ENCODE data around the gene USP32. TPM values are rescaled to one million over a fixed set of nuclear protein-coding genes. Genes with fewer than 3 reads are reported as not detected.
"Not testable (repeated sequence)": the region's sequence is repeated elsewhere in the genome, so short reads cannot be mapped to it uniquely, and the experiment has no call there.

USP32 gene
- total RNA-seq, 2 experiments from 2014 or later: 35.8 to 40.1 TPM

DNA sequence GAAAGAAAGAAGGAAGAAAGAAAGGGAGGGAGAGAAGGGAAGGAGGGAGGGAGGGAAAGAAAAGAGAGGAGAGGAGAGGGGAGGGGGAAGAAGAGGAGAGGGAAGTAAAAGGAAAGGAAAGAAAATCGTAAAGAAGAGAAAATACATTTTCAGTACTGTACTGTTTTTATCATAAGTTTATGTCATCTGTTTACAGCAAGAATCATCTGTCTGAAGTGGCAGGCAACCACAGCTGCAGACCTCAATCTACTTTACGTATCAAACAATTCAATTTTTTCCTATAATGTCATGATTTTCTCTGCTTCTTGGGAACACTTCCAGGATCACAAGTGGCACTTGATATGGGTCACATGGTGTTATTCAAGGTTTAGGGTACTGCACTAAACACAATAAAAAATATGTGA, 58.3 kb downstream of the USP32 start:
- POLR2A ChIA-PET: no interaction called here
- CTCF ChIA-PET: no interaction called here
- Mint-ChIP-seq H3K4me1 (peaks cover 7% of the 10 kb centered on the region), H3K36me3 (ENCODE audit: low read depth) (peaks cover 14% of the 10 kb centered on the region), H3K9me3 (no peaks in the 10 kb centered on the region), H3K27ac (no peak overlapping the region), H3K27me3 (no peaks in the 10 kb centered on the region), H3K4me3 (no peak overlapping the region)
- no peak for DNase-seq

DNA sequence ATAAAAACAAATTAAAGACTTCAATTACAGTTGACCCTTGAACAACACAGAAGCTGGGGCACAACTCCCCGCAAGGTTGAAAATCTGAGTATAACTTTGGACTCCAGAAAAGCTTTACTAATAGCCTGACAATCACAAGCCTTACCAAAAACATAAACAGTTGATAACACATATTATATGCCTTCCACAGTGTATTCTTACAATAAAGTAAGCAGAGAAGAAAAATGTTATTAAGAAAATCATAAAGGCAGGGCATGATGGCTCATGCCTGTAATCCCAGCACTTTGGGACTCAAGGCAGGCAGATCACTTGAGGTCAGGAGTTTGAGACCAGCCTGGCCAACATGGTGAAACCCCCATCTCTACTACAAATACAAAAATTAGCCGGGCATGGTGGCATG, 58.9 kb downstream of the USP32 start:
- H3K9me3 Mint-ChIP-seq, H3K27ac Mint-ChIP-seq, DNase-seq, POLR2A ChIA-PET, H3K4me1 Mint-ChIP-seq, H3K4me3 Mint-ChIP-seq, CTCF ChIA-PET, H3K27me3 Mint-ChIP-seq: not testable (repeated sequence)
- peaks cover 12% of the 10 kb centered on the region for H3K36me3 Mint-ChIP-seq (ENCODE audit: low read depth)

DNA sequence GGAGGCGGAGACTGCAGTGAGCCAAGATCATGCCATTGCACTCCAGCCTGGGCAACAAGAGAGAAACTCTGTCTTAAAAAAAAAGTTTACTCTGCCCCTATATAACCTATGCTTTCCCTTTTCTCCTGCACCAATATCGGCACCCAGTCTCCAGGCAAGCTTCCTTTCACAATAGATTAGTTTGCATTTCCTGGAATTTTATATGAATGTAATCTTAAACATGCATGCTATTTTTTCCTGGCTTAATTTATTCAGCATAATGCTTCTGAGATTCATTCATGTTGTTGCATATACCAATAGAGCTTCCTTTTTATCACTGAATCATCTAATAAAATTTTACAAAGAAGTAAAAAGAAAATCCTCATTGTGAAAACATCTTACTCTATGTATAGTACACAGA, 59.4 kb downstream of the USP32 start:
- Mint-ChIP-seq H3K36me3 (ENCODE audit: low read depth) (peaks cover 13% of the 10 kb centered on the region), H3K27me3 (no peaks in the 10 kb centered on the region), H3K4me3 (no peak overlapping the region), H3K4me1 (peaks cover 7% of the 10 kb centered on the region), H3K9me3 (no peaks in the 10 kb centered on the region), H3K27ac (no peak overlapping the region)
- ChIA-PET CTCF (no interaction called here), POLR2A (no interaction called here)
- no peak for DNase-seq

DNA sequence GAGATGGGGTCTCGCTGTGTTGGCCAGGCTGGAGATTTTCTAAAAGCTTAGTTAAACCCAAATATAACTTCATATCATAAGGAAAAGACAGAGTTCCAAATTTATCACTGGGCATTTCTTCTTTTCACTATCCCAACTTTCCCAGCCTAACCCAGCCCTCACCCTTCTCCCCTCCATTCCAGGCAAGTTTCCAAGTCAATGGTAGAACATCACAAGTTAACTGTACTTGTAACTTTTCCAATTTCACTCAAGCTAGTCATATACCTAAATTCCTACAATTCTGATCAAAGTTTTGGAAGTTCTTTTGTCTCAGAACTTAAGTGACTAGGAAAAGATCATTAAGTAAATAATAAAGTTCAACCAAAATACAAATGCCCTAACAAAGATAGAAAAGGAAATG, 61.2 kb downstream of the USP32 start:
- H3K36me3 Mint-ChIP-seq (ENCODE audit: low read depth): peaks cover 17% of the 10 kb centered on the region
- ChIA-PET POLR2A (no interaction called here), CTCF (interaction anchor here (0.7 kb wide), 1 partner anchor 1736 kb away, joined by 5 read pairs; no protein-coding TSS in a partner anchor)
- DNase-seq: no peak
- no peaks in the 10 kb centered on the region for H3K27me3 Mint-ChIP-seq
- peaks cover 7% of the 10 kb centered on the region for H3K4me1 Mint-ChIP-seq
- H3K9me3 Mint-ChIP-seq: no peaks in the 10 kb centered on the region
- no peak overlapping the region for H3K27ac Mint-ChIP-seq
- H3K4me3 Mint-ChIP-seq: no peak overlapping the region

DNA sequence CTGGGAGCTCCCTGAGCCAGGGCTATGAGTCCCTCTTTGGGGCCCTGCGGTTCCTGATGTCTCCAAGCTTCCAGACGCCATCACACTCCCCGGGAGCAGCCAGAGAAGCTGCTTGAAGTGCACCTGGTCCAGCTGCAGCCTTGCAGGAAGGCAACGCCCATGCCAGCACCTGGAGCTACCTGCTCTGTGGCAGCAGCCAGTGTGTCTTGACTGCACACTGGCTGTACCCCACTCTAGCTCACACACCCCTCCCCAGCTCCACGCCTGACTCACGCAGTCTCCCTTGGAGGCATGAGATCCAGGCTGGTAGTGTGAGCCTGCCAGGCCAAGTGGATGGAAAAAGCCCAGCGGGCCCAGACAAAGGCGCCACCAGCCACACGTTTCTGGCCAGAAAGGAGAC, 63.3 kb downstream of the USP32 start:
- Mint-ChIP-seq H3K36me3 (ENCODE audit: low read depth) (peaks cover 17% of the 10 kb centered on the region), H3K27ac (no peak overlapping the region), H3K4me1 (peaks cover 2% of the 10 kb centered on the region), H3K4me3 (no peak overlapping the region), H3K9me3 (no peaks in the 10 kb centered on the region), H3K27me3 (no peaks in the 10 kb centered on the region)
- POLR2A ChIA-PET: no interaction called here
- DNase-seq: no peak
- CTCF ChIA-PET: no interaction called here

DNA sequence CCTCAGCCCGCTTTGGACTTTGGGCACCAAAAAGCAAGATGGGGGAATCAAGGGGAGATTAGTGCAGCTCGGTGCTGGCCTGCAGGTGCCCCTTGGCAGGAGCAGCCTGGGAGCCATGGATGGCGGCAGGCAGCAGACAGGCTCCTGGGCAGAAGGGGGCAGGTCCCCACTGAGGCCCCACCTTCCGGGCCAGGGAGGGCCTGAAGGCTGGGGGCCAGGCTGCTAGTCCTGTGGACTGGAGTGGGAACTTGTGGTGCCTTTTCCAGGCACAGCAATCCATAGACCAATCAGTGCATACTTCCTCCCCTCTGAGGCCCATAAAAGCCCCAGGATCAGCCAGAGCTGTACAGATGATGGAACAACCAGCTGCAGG, 64.0 kb downstream of the USP32 start:
- Mint-ChIP-seq H3K36me3 (ENCODE audit: low read depth) (peaks cover 17% of the 10 kb centered on the region), H3K9me3 (no peaks in the 10 kb centered on the region), H3K4me3 (no peak overlapping the region), H3K27ac (no peak overlapping the region), H3K4me1 (peaks cover 2% of the 10 kb centered on the region), H3K27me3 (no peaks in the 10 kb centered on the region)
- CTCF ChIA-PET: no interaction called here
- POLR2A ChIA-PET: no interaction called here
- DNase-seq: no peak

DNA sequence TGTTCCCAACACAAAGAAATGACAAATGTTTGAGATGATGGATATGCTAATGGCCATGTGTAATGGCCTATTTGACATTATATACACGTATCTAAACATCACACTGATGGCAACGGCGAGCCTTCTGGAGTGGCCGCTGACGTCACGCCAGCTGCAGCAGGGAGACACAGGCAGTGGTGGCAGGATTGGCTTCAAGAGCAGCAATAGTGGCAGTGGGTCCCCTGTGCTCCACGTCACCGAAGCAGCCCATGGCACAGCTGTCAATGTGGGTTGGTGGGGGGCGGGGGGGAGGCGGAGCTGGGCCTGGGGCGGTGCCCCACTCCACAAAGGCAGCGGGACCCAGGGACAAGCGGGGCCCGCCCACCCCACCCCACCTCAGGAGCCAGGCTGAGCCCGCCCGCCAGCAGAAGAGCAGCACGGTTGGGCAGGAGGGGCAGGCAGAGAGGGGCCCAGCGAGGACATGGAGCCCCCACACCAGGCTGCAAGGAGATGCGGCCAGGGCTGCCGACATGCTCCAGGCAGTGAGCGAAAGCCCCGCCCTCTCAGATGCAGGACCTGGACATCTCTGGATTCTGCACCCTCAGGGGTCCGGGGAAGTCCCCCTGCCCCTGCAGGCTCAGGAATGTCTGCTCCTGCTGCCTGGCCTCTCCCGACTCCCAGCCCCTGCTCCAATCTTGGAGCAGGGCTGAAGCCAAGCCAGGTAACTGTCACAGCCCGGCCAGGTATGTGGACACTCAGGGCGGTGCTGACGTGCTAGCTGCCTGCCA, 64.6 kb downstream of the USP32 start:
- no peak for DNase-seq
- Mint-ChIP-seq H3K9me3 (no peaks in the 10 kb centered on the region), H3K27me3 (no peaks in the 10 kb centered on the region), H3K36me3 (ENCODE audit: low read depth) (peaks cover 13% of the 10 kb centered on the region), H3K4me1 (no peaks in the 10 kb centered on the region), H3K27ac (no peak overlapping the region), H3K4me3 (no peak overlapping the region)
- ChIA-PET POLR2A (no interaction called here), CTCF (interaction anchor here (0.6 kb wide), 1 partner anchor 683 kb away, joined by 3 read pairs; no protein-coding TSS in a partner anchor)

DNA sequence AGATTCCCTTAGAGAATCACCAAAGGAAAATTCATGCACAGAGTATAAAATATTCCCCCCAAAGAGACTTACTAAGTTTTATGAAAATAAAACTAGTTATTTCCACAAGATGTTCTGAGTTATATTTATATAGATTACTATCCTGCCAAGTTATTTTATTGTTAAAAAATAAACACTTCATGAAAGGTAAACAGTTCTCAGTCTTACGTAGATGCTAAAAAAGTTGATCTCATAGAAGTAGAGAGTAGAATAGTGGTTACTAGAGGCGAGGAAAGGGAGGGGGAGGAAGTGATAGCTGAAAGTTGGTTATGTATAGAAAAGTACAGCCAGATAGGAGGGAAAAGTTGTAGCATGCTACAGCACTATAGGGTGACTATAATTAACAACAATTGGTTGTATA, 65.2 kb downstream of the USP32 start:
- Mint-ChIP-seq H3K27me3 (no peaks in the 10 kb centered on the region), H3K4me3 (no peak overlapping the region), H3K27ac (no peak overlapping the region), H3K36me3 (ENCODE audit: low read depth) (peaks cover 13% of the 10 kb centered on the region), H3K4me1 (no peaks in the 10 kb centered on the region), H3K9me3 (no peaks in the 10 kb centered on the region)
- ChIA-PET POLR2A (no interaction called here), CTCF (interaction anchor here (0.6 kb wide), 1 partner anchor 683 kb away, joined by 3 read pairs; no protein-coding TSS in a partner anchor)
- DNase-seq: no peak

DNA sequence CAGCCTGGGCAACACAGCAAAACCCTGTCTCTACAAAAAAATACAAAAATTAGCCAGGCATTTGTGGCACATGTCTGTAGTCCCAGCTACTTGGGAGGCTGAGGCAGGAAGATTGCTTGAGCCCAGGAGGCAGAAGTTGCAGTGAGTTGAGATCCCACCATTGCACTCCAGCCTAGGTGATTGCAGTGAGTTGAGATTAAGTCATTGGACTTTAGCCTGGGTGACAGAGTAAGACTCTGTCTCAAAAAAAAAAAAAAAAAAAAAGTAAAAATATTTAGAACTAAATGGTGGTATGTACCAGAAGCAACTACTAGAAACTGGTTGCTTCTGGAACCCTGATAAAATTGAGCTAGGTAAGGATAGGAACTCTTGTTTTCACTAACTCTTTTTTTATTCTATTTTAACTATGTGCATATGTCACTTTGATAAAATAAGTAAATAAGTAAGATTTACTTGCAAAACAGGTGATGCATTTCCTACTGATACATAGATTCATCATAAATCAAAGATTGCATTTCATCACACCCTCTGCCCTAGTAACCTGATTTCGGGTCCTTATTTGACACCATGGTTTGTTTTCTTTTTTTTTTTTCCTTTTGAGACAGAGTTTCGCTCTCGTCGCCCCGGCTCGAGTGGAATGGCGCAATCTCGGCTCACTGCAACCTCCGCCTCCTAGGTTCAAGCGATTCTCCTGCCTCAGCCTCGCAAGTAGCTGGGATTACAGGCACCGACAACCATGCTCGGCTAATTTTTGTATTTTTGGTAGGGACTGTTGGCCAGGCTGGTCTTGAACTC, 66.0 kb downstream of the USP32 start:
- H3K36me3 Mint-ChIP-seq (ENCODE audit: low read depth): peaks cover 13% of the 10 kb centered on the region
- POLR2A ChIA-PET: no interaction called here
- no peak overlapping the region for H3K4me3 Mint-ChIP-seq
- DNase-seq: no peak
- H3K27me3 Mint-ChIP-seq: no peaks in the 10 kb centered on the region
- H3K27ac Mint-ChIP-seq: no peak overlapping the region
- H3K9me3 Mint-ChIP-seq: no peaks in the 10 kb centered on the region
- CTCF ChIA-PET: interaction anchor here (0.7 kb wide), 1 partner anchor 95 kb away, joined by 3 read pairs; no protein-coding TSS in a partner anchor
- peaks cover 2% of the 10 kb centered on the region for H3K4me1 Mint-ChIP-seq

DNA sequence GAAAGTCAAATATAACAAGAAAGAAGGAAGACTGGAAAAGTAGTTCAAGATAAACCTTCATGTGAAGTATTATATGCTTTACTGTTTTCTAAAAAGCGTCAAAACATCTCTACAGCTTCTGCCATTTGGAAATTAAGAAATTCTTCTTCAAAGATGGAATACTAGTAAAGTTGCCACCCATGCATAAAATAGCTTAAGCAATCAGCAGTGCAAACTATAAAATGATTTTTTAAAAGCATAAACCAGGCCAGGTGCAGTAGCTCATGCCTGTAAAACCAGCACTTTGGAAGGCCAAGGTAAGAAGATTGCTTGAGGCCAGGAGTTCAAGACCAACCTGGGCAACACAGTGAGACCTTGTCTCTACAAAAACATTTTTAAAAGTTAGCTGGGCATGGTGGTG, 68.2 kb downstream of the USP32 start:
- peaks cover 2% of the 10 kb centered on the region for H3K4me1 Mint-ChIP-seq
- ChIA-PET CTCF (no interaction called here), POLR2A (no interaction called here)
- H3K9me3 Mint-ChIP-seq: no peaks in the 10 kb centered on the region
- no peak overlapping the region for H3K4me3 Mint-ChIP-seq
- no peak overlapping the region for H3K27ac Mint-ChIP-seq
- DNase-seq: no peak
- H3K27me3 Mint-ChIP-seq: no peaks in the 10 kb centered on the region
- peaks cover 8% of the 10 kb centered on the region for H3K36me3 Mint-ChIP-seq (ENCODE audit: low read depth)

DNA sequence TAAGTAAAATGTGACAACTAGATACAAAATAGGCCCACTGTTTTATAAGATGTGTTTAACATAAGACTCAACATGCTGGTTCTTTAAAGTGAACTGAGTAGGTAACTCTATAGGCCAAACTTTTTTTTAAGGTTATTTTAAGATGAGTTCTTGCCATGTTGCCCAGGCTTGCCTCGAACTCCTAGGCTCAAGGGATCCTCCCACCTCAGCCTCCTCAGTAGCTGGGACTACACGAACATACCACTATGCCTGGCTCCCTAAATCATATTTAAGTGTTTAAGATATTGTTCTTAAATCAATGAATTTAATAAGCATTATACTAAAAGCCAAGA, 69.9 kb downstream of the USP32 start:
- peaks cover 4% of the 10 kb centered on the region for H3K36me3 Mint-ChIP-seq (ENCODE audit: low read depth)
- H3K4me3 Mint-ChIP-seq: no peak overlapping the region
- CTCF ChIA-PET: no interaction called here
- H3K9me3 Mint-ChIP-seq: no peaks in the 10 kb centered on the region
- DNase-seq: no peak
- no peak overlapping the region for H3K27ac Mint-ChIP-seq
- POLR2A ChIA-PET: no interaction called here
- no peaks in the 10 kb centered on the region for H3K27me3 Mint-ChIP-seq
- peaks cover 2% of the 10 kb centered on the region for H3K4me1 Mint-ChIP-seq

DNA sequence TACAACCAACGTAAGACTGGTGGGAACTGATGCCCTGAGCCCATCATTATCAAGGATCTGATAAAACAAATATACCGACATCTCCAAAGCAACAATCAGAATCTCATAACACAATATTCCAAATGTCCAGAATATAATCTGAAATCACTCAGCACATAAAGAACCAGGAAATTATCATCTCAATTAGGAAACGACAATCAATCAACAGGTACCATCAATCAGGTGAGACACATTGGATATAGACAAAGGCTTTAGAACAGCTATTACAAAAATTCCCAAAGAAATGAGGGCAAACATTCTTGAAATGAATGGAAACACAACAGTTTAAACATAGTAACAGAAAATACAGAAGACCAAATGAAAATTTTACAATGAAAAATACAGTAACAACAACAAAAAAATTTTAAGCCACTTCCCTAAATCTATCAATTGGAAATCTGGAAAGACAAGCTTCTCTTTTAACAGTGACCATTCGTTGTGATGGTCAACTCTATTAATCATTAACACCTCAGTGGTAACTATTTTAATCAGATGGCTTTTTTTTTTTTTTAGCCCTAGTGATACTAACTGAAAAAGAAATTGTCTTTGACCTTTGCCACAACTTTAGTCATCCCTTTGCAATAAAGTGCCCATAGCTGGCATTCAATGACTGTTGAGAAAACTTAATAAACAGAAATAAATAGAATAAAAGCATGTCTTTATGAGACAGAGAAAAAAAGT, 70.4 kb downstream of the USP32 start:
- H3K27me3 Mint-ChIP-seq: no peaks in the 10 kb centered on the region
- no peaks in the 10 kb centered on the region for H3K9me3 Mint-ChIP-seq
- peaks cover 2% of the 10 kb centered on the region for H3K36me3 Mint-ChIP-seq (ENCODE audit: low read depth)
- no peak overlapping the region for H3K27ac Mint-ChIP-seq
- no peak overlapping the region for H3K4me3 Mint-ChIP-seq
- ChIA-PET CTCF (no interaction called here), POLR2A (interaction anchor here (0.7 kb wide), 1 partner anchor 301 kb away, joined by 6 read pairs; no protein-coding TSS in a partner anchor)
- peaks cover 2% of the 10 kb centered on the region for H3K4me1 Mint-ChIP-seq
- no peak for DNase-seq

DNA sequence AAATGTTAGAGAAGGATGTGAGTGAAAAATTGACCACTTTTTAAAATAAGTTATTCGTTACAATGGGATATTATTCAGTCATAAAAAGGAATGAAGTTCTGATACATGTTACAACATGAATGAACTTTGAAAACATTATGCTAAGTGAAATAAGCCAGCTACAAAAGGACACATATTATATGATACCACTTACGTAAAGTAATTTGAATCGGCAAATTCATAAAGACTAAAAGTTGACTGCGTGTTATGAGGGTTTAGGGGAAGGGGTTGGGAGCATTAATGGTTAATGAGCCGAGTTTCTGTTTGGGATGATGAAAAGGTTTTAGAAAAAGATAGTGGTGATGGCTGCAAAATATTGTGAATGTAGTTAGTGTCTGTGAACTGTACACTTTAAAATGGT, 73.1 kb downstream of the USP32 start:
- no peak overlapping the region for H3K27ac Mint-ChIP-seq
- H3K4me1 Mint-ChIP-seq: peaks cover 11% of the 10 kb centered on the region
- peaks cover 2% of the 10 kb centered on the region for H3K36me3 Mint-ChIP-seq (ENCODE audit: low read depth)
- H3K4me3 Mint-ChIP-seq: no peak overlapping the region
- H3K27me3 Mint-ChIP-seq: no peaks in the 10 kb centered on the region
- DNase-seq: no peak
- ChIA-PET POLR2A (no interaction called here), CTCF (no interaction called here)
- H3K9me3 Mint-ChIP-seq: no peaks in the 10 kb centered on the region
